ENCODE results near the gene KRT74. TPM values are rescaled to one million over a fixed set of nuclear protein-coding genes. Genes with fewer than 3 reads are reported as not detected.

The KRT74 gene
- total RNA-seq, 1 experiment from 2014 or later = not detected

DNA sequence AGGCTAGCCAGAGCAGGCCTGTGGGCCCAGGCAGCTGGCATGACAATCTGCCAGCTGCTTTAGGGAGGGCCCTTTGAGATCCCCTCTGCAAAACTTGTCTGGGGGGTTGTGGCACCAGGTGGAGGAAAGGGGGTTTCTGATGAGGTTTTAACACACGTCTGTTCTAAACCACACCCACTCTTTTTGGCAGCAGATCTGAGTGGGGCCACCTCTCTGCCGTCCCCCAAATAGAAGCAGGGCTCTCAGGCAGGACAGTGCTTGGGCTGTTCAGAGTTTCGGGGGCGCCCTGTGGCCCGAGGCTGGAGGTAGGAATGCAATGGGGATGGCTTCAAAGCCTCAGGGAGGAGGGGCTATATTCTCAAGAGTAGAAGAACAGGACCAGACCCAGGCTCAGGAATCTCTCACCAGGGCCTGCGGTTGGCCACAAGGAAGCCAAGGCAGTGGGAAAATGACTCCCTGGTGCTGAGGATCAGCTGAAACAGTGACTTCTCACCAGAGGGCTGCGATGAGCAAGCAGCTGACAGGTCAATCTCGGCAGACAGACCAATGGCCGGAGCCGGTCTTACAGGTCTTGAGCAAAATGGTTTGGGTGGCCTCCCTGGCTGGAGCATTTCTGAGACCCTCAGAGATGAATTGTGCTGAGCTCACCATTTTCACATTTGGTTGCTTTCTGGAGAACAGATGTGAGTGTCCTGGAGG is 51.9 kb downstream of the KRT74 start:
- peak; percentile 92 for DNase-seq (ENCODE audit: low read depth)

DNA sequence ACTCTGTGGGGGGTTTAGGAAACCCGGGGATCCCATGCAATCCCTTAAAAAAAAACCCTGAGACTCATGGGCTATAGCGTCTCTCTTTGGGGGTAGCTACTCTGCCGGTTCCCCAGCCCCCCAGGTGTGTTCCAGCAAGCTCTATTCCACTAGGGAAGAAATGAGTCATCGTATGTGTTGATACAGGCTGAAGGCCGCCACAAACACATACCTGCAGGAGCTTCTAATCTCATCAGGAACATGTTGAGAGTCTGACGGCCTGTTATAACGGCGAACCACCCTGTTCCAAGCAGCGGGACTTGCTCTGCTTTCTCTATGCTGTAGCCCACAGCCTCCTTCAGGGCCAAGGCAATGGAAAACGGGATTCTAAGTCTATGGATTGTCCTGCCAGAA is 52.5 kb downstream of the KRT74 start:
- DNase-seq (ENCODE audit: low read depth) = peak; percentile 34

DNA sequence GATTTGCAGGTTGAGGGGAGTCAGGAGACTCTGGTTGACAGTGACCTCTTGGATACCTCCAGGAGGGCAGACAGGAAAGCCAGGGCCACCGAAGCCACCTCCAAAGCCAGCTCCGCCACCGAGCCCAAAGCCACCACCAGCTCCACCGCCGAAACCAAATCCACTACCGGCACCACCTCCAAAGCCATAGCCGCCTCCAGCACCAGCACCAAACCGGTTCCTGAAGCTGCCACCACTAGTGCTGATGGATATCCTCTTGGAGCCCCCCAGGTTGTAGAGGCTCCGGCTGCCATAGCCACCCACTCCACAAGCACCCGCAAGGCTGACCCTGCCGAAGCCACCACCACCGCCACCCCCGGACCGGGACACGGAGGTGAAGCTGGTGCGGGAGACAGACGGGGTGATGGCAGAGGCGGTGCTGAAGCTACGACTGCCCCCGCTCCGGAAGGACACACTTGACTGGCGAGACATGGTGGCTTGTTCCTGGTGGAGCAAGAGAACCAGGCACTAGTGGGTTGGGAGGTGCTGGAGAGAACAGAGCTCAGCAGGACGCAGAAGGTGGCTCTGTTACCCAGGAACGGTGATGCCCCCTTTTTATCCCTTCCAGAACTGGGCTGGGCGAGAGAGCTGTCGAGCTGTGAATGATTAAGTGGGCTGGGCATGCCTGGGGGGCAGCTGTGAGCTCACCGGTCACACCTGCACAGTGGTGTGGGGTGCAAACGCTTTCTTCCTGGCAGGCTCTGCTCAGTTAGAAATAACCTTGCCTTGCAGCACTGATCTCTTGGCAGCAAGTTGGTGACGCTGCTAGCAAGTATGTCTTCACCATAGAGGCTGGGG is 53.6 kb downstream of the KRT74 start, which contains the start of gene KRT5:
TSS of gene KRT5 (minus strand) at position 569 of the 837 bp plus-strand sequence. CDS start at position 471, 98 bp downstream.
- DNase-seq (ENCODE audit: low read depth) = no peak

DNA sequence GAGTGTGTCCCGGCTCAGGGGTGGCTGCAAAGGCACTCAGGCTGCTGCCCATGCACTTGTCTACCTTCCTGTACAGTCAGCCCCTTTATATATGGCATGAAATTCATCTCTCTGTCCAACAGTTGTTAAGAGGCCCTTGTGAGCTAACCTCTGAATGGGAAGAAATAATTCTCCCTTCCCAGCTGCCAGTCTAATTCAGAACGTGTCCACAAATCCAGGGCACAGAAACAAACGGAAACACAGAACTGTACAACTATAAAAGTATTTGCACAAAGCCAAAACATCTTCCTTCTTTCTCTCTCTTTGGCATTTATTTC is 54.3 kb downstream of the KRT74 start:
- DNase-seq (ENCODE audit: low read depth) = no peak

DNA sequence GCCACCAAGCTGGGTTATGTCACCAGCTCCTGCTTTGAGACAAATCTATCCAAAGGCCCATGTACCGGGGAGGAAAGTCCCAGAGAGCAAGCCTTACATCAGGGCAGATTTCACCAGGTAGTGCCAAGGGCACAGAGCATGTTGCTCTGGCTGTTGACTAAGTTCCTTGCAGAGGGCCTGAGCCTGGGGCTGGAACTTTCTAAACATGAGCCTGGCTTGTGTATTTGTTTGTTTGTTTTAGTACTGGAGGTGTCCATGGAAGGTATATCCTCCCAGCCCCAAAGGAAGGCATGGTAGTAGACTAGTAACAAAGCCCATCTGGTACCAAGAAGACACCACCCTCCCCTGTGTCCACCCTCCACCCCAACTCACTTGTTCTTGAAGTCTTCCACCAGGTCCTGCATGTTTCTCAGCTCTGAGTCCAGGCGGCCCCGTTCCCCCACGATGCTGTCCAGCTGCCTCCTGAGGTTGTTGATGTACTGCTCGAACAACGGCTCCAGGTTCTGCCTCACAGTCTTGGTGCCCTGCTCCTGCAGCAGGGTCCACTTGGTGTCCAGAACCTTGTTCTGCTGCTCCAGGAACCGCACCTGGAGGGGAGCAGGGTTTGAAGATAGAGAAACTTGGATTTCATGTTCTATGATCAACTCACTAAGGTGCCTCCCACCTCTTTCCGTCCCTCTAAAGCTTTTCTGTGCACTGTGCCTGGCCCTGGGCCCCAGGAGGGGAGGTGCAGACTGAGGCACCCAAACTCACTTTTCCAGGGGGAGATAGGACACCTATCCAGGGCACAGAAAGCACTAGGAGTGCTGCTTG is 54.9 kb downstream of the KRT74 start:
- DNase-seq (ENCODE audit: low read depth) = no peak

DNA sequence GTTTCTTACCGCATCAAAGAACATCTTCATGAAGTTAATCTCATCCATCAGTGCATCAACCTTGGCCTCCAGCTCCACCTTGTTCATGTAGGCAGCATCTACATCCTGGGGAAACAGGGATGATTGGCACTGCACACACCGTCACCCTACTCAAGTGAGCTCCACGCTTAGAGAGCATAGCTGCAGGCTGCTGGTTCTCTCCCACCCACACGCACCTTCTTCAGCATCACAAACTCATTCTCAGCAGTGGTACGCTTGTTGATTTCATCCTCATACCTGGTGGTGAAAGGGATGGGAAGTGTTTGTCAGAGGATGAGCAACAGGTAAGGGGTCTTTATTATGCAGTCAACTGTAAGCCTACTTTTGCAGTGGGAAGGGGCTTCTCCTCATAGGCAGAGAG is 55.8 kb downstream of the KRT74 start:
- no peak for DNase-seq (ENCODE audit: low read depth)

DNA sequence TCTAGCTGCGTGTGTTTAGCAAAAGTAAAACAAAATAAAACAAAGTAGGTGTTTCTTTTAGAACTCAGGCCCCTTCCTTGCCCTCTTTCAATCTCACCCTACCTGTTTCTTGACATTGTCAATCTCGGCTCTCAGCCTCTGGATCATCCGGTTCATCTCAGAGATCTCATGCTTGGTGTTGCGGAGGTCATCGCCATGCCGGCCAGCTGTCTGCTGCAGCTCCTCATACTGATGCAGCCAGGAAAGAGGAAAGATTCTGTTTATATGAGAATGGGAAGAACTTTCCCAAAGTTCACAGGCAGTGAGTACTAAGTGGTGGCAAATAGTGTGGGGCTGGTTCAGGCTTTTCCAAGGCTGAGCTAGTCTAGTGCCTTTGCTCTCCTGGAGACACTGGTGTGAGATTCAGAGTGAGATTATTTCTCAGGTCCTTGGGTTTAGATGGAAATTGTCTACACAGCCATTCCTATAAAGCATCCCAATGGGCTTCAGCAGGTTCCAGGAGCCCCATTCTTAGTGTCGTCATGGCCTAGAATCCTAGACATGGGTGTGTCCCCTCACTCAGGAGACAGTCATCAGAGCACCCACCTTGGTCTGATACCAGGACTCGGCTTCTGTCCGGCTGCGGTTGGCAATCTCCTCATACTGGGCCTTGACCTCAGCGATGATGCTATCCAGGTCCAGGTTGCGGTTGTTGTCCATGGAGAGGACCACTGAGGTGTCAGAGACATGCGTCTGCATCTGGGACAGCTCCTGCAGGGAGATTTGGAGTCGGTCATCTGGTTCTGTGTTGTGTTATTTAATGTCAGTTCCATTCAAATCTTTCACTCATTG is 56.4 kb downstream of the KRT74 start:
- DNase-seq (ENCODE audit: low read depth) = no peak

DNA sequence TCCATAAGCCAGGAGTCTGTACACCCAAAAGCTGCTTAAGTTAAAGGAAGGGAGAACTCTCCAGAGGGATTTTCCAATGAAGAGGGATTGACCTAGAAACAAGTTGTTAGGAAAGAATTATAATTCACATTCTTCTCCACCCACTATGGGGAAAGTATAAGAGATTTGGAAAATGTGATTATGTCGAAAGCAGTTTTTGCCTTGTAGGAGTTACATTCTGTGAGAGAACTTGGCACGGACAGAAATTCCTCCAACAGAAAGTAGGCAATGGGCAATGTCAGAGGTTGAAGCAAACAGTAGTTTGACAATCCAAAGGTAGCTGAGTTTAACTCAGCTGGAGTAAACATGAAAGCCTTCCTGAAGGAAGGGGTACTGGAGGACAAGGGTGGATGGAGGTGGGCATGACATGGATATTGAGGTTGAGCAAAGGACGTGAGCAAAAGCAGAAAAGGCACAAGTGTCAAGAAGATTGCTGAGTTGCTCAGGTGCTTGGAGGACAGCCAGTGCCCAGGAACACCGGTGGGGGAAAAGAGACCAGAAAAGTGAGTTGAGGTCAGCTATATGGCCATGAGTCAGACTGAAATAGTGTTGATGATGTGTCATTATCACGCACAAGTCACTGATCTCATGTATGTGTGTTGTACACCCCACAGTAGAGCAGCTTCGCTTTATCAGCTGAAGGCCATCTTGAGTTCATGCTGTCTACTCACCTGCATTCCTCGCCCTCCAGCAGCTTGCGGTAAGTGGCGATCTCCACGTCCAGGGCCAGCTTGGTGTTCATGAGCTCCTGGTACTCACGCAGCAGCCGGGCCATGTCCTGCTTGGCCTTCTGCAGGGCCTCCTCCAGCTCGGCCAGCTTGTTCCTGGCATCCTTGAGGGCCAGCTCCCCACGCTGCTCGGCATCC is 57.5 kb downstream of the KRT74 start:
- no peak for DNase-seq (ENCODE audit: low read depth)

Other genes starting within 250 kb of the KRT74 start
- gene KRT85, start 206.4 kb downstream of the KRT74 start, total RNA-seq (2014; rRNA removed) = not detected in 2 replicates
- gene KRT84, start 188.2 kb downstream of the KRT74 start, total RNA-seq (2014; rRNA removed) = not detected in 2 replicates
- not detected in 2 replicates for gene KRT82, start 167.5 kb downstream of the KRT74 start, total RNA-seq (2014; rRNA removed)
- not detected in 2 replicates for gene KRT75, start 139.5 kb downstream of the KRT74 start, total RNA-seq (2014; rRNA removed)
- not detected in 2 replicates for gene KRT6B, start 121.7 kb downstream of the KRT74 start, total RNA-seq (2014; rRNA removed)
- not detected in 2 replicates for gene KRT6C, start 100.0 kb downstream of the KRT74 start, total RNA-seq (2014; rRNA removed)
- gene KRT6A, start 80.6 kb downstream of the KRT74 start, total RNA-seq (2014; rRNA removed) = not detected in 2 replicates
- gene KRT5, start 53.4 kb downstream of the KRT74 start, total RNA-seq (2014; rRNA removed) = not detected in 2 replicates
- not detected in 2 replicates for gene KRT71, start 20.7 kb downstream of the KRT74 start, total RNA-seq (2014; rRNA removed)
- not detected in 2 replicates for gene KRT72, start 27.6 kb upstream of the KRT74 start, total RNA-seq (2014; rRNA removed)
- not detected in 2 replicates for gene KRT73, start 44.7 kb upstream of the KRT74 start, total RNA-seq (2014; rRNA removed)
- not detected in 2 replicates for gene KRT2, start 78.4 kb upstream of the KRT74 start, total RNA-seq (2014; rRNA removed)
- not detected in 2 replicates for gene KRT1, start 106.6 kb upstream of the KRT74 start, total RNA-seq (2014; rRNA removed)
- not detected in 2 replicates for gene KRT77, start 129.7 kb upstream of the KRT74 start, total RNA-seq (2014; rRNA removed)
- not detected in 2 replicates for gene KRT76, start 203.5 kb upstream of the KRT74 start, total RNA-seq (2014; rRNA removed)
- gene KRT3, start 222.3 kb upstream of the KRT74 start, total RNA-seq (2014; rRNA removed) = not detected in 2 replicates
- not detected in 2 replicates for gene KRT4, start 240.3 kb upstream of the KRT74 start, total RNA-seq (2014; rRNA removed)

Data from LHCN-M2 (cell line).